PC-3 (cell line): ENCODE data around the gene TMEM18. TPM values are rescaled to one million over a fixed set of nuclear protein-coding genes. Genes with fewer than 3 reads are reported as not detected.

Experiments used
- ATAC-seq: fragments of 200-7000 bp; cut with Tn5 transposase; 2 replicates; pipeline ENCODE4 v1.9.1; 2020; ENCODE audit warnings: mild to moderate bottlenecking, moderate library complexity
- BruUV-seq: library from RNA; stranded (reverse); fragments of 400-500 nt; replicated peaks from 2 replicates; lab custom pipeline; 2021; lab: Mats Ljungman, UMichigan
- CTCF ChIA-PET: fragments of 300-600 bp; sonication (Branson Sonifier 250); formaldehyde crosslinking; loops from one replicate; lab custom pipeline; 2022; ENCODE audit warnings: antibody characterized with exemption; lab: Charles Lee
- POLR2A ChIA-PET: fragments of 300-600 bp; sonication (Branson Sonifier 250); formaldehyde crosslinking; loops from one replicate; lab custom pipeline; 2022; ENCODE audit warnings: antibody characterized with exemption; ENCODE audit not compliant: unreplicated experiment; lab: Charles Lee
- DNase-seq: peaks from one replicate; pipeline ENCODE4 v3.0.0-alpha.2; 2015
- H2AFZ ChIP-seq: fragments of 300-600 bp; sonication (generic); 2 replicates; pipeline ENCODE4 v1.6.0; 2016; ENCODE audit warnings: antibody characterized with exemption, low read length
- H3F3A ChIP-seq: fragments of 300-600 bp; sonication (generic); one replicate; pipeline ENCODE4 v1.6.0; 2017; ENCODE audit warnings: antibody characterized with exemption, low read length, control low read depth, mild to moderate bottlenecking; ENCODE audit not compliant: unreplicated experiment
- H3K27ac ChIP-seq: fragments of 300-600 bp; sonication (generic); 2 replicates; pipeline ENCODE4 v1.5.1; 2016; ENCODE audit warnings: mild to moderate bottlenecking, low read length
- H3K27me3 ChIP-seq: fragments of 300-600 bp; sonication (generic); 2 replicates; pipeline ENCODE4 v1.6.1; 2016; ENCODE audit warnings: low read length, mixed read lengths
- H3K36me3 ChIP-seq: fragments of 300-600 bp; sonication (generic); 2 replicates; pipeline ENCODE4 v1.6.1; 2016; ENCODE audit warnings: low read depth, mixed run types, low read length, mixed read lengths
- H3K4me1 ChIP-seq: fragments of 300-600 bp; sonication (generic); 2 replicates; pipeline ENCODE4 v1.5.1; 2016; ENCODE audit warnings: low read length; ENCODE audit not compliant: insufficient read depth
- H3K4me2 ChIP-seq: fragments of 300-600 bp; sonication (generic); 2 replicates; pipeline ENCODE4 v1.6.0; 2016; ENCODE audit warnings: low read length
- H3K4me3 ChIP-seq: fragments of 300-600 bp; sonication (generic); 2 replicates; pipeline ENCODE4 v1.5.1; 2016; ENCODE audit warnings: mild to moderate bottlenecking, low read length, mixed read lengths
- H3K79me2 ChIP-seq: fragments of 300-600 bp; sonication (generic); 2 replicates; pipeline ENCODE4 v1.6.1; 2017; ENCODE audit warnings: low read length, mixed read lengths
- H3K9ac ChIP-seq: fragments of 300-600 bp; sonication (generic); 2 replicates; pipeline ENCODE4 v1.6.0; 2016; ENCODE audit warnings: mild to moderate bottlenecking, low read length
- H3K9me2 ChIP-seq: fragments of 300-600 bp; sonication (generic); replicated peaks from 2 replicates; pipeline ENCODE4 v1.6.1; 2016; ENCODE audit warnings: mixed run types, low read length, mixed read lengths
- H3K9me3 ChIP-seq: fragments of 300-600 bp; sonication (generic); 2 replicates; pipeline ENCODE4 v1.6.1; 2016; ENCODE audit warnings: low read length, mixed read lengths
- H4K20me1 ChIP-seq: fragments of 300-600 bp; sonication (generic); 2 replicates; pipeline ENCODE4 v1.6.1; 2016; ENCODE audit warnings: low read length, mixed read lengths
- CTCF ChIP-seq: fragments of 300-600 bp; sonication (generic); conservative IDR thresholded peaks from 2 replicates; pipeline ENCODE4 v1.5.1; 2017; ENCODE audit warnings: antibody characterized with exemption, low read depth, mild to moderate bottlenecking, low read length
- EZH2 ChIP-seq: fragments of 300-600 bp; sonication (generic); IDR thresholded peaks from one replicate; pipeline ENCODE4 v1.6.1; 2017; ENCODE audit warnings: antibody characterized with exemption, mild to moderate bottlenecking, low read length; ENCODE audit not compliant: unreplicated experiment
- EZH2phosphoT487 ChIP-seq: fragments of 300-600 bp; sonication (generic); IDR thresholded peaks from 2 replicates; pipeline ENCODE4 v1.6.1; 2018; ENCODE audit warnings: mild to moderate bottlenecking, antibody characterized with exemption, low read length, borderline replicate concordance
- intact Hi-C: fragments of 100-400 bp; cut with micrococcal nuclease; formaldehyde crosslinking; loops from 2 replicates; pipeline ENCODE4 v1.9.0; 2023
- total RNA-seq: library from RNA; depleted of rRNA; stranded (reverse); fragments of >200 nt; gene quantifications from 2 replicates; pipeline ENCODE4 v1.2.3, GENCODE V29; 2014

Gene TMEM18
- total RNA-seq, 1 experiment from 2014 or later: 25.5 TPM

- Histone ChIP-seq H3K9me2 (no peaks in the 10 kb centered on the region), H3K79me2 (no peaks in the 10 kb centered on the region), H3K27me3 (no peaks in the 10 kb centered on the region), H3K9me3 (no peaks in the 10 kb centered on the region), H3K9ac (no peak overlapping the region), H4K20me1 (no peaks in the 10 kb centered on the region), H3K27ac (no peak overlapping the region), H3F3A (peaks cover 3% of the 10 kb centered on the region), H3K36me3 (no peaks in the 10 kb centered on the region), H3K4me3 (no peak overlapping the region), H3K4me1 (peaks cover 23% of the 10 kb centered on the region), H3K4me2 (no peak overlapping the region), H2AFZ (no peak overlapping the region)
- TF ChIP-seq EZH2: no peak
- TF ChIP-seq CTCF: no peak
- no peak for TF ChIP-seq EZH2phosphoT487
- intact Hi-C loops: loop anchor here (5.0 kb wide), 2 partner anchors 37 to 43 kb away; no protein-coding TSS in a partner anchor
- DNase-seq: no peak
- ATAC-seq: no peak
- ChIA-PET CTCF (no interaction called here), POLR2A (no interaction called here)
- no TSS peak for BruUV-seq
Measured at GRCh38 chr2:629961-630360, 47.2 kb downstream of the TMEM18 start.

- H3K27me3 ChIP-seq: no peaks in the 10 kb centered on the region
- peak overlapping the region; percentile 66 for H3K9ac ChIP-seq
- no TSS peak for BruUV-seq
- no peaks in the 10 kb centered on the region for H3K9me2 ChIP-seq
- peaks cover 3% of the 10 kb centered on the region for H3F3A ChIP-seq
- H3K79me2 ChIP-seq: no peaks in the 10 kb centered on the region
- POLR2A ChIA-PET: no interaction called here
- intact Hi-C loops: loop anchor here (5.0 kb wide), 1 partner anchor 41 kb away; no protein-coding TSS in a partner anchor
- no peaks in the 10 kb centered on the region for H3K9me3 ChIP-seq
- peaks cover 12% of the 10 kb centered on the region for H3K4me1 ChIP-seq
- no peaks in the 10 kb centered on the region for H4K20me1 ChIP-seq
- DNase-seq: peak; percentile 94
- TF ChIP-seq EZH2phosphoT487 (no peak), EZH2 (no peak), CTCF (no peak)
- CTCF ChIA-PET: no interaction called here
- peak overlapping the region; percentile 70 for H3K4me2 ChIP-seq
- ATAC-seq: peak; percentile 100
- H3K27ac ChIP-seq: peak overlapping the region; percentile 92
- peak overlapping the region; percentile 78 for H2AFZ ChIP-seq
- peak overlapping the region; percentile 58 for H3K4me3 ChIP-seq
- no peaks in the 10 kb centered on the region for H3K36me3 ChIP-seq
Measured at GRCh38 chr2:628651-629050, 48.6 kb downstream of the TMEM18 start.

- H3K27me3 ChIP-seq: no peaks in the 10 kb centered on the region
- ATAC-seq (no peak), DNase-seq (no peak)
- no peaks in the 10 kb centered on the region for H3K79me2 ChIP-seq
- peak overlapping the region; percentile 58; the same call in 1 of the 2 replicates for H3K4me3 ChIP-seq
- intact Hi-C loops: loop anchor here (5.0 kb wide), 1 partner anchor 41 kb away; no protein-coding TSS in a partner anchor
- H3K36me3 ChIP-seq: no peaks in the 10 kb centered on the region
- H3K9ac ChIP-seq: peak overlapping the region; percentile 32
- peak overlapping the region; percentile 92 for H3K27ac ChIP-seq
- no peak for TF ChIP-seq EZH2phosphoT487
- no peak for TF ChIP-seq CTCF
- no peak for TF ChIP-seq EZH2
- H3K4me1 ChIP-seq: peaks cover 12% of the 10 kb centered on the region
- POLR2A ChIA-PET: no interaction called here
- H3K9me3 ChIP-seq: no peaks in the 10 kb centered on the region
- no peaks in the 10 kb centered on the region for H4K20me1 ChIP-seq
- H3F3A ChIP-seq: peaks cover 3% of the 10 kb centered on the region
- peak overlapping the region; percentile 70 for H3K4me2 ChIP-seq
- H3K9me2 ChIP-seq: no peaks in the 10 kb centered on the region
- BruUV-seq: no TSS peak
- H2AFZ ChIP-seq: peak overlapping the region; percentile 78
- CTCF ChIA-PET: no interaction called here
Measured at GRCh38 chr2:627926-628560, 49.2 kb downstream of the TMEM18 start.
